ENCODE measurements around the gene GUCD1.
"Not testable (repeated sequence)": the region's sequence is repeated elsewhere in the genome, so short reads cannot be mapped to it uniquely, and the experiment has no call there.

GUCD1 gene

DNA sequence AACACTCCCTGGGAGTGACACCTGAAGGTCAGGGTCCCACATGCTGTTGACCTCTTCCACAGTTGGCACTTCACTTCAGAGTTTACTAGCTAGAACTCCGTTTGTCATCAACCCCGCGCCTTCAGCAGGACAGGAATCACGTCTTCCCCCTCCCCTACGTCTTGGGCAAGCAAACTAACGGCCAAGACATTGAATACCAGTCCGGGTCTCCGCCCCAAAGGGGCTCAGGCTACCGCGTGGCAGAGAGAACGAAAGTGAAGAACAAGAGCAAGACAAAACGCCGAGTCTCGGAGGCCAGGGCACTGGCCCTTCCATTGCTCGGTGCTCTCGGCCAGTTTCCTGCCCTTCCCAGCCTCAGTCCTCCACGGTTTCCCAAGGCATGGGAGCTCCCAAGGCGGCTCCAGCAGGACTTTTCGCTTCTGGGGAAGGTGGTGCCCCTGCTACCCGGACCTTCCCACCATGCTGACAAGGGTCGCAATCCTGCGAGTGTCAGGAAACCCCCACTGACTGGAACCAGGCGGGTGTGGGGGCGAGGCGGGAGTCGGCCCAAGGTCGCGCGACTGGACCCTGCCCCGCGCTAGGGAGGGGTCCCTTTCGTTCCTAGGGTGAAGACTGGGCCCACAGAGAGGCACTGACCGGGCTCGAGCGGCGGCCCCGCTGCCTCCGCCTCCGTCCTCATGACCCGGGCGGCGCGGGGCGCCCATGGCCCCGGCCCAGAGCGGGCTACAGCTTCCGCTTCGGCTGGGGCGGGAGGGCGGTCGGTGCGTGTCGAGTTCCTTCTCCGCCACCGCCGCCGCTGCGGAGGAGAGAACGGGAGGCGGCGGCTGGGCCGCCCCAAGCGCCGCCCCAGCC, at the start of gene GUCD1:
TSS of gene GUCD1 (minus strand) at position 826 of the 852 bp plus-strand sequence. CDS start at position 679, 147 bp downstream.
- ChIA-PET CTCF (interaction anchor here (1.2 to 1.5 kb wide), 3 partner anchors 10 to 117 kb away, joined by 3 to 4 read pairs (median 4); no protein-coding TSS in a partner anchor), POLR2A (interaction anchor here (0.6 to 1.6 kb wide), 6 partner anchors 9 to 200 kb away, joined by 3 to 6 read pairs (median 4); no protein-coding TSS in a partner anchor)
- DNase-seq (ENCODE audit: extremely low spot score), result peak; percentile 47
- TF ChIP-seq, protein P1, sequence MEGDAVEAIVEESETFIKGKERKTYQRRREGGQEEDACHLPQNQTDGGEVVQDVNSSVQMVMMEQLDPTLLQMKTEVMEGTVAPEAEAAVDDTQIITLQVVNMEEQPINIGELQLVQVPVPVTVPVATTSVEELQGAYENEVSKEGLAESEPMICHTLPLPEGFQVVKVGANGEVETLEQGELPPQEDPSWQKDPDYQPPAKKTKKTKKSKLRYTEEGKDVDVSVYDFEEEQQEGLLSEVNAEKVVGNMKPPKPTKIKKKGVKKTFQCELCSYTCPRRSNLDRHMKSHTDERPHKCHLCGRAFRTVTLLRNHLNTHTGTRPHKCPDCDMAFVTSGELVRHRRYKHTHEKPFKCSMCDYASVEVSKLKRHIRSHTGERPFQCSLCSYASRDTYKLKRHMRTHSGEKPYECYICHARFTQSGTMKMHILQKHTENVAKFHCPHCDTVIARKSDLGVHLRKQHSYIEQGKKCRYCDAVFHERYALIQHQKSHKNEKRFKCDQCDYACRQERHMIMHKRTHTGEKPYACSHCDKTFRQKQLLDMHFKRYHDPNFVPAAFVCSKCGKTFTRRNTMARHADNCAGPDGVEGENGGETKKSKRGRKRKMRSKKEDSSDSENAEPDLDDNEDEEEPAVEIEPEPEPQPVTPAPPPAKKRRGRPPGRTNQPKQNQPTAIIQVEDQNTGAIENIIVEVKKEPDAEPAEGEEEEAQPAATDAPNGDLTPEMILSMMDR (IDR thresholded peaks at IDR 0.05; ENCODE audit: control extremely low read depth, extremely low read depth, low read depth, missing control alignments), result no peak

DNA sequence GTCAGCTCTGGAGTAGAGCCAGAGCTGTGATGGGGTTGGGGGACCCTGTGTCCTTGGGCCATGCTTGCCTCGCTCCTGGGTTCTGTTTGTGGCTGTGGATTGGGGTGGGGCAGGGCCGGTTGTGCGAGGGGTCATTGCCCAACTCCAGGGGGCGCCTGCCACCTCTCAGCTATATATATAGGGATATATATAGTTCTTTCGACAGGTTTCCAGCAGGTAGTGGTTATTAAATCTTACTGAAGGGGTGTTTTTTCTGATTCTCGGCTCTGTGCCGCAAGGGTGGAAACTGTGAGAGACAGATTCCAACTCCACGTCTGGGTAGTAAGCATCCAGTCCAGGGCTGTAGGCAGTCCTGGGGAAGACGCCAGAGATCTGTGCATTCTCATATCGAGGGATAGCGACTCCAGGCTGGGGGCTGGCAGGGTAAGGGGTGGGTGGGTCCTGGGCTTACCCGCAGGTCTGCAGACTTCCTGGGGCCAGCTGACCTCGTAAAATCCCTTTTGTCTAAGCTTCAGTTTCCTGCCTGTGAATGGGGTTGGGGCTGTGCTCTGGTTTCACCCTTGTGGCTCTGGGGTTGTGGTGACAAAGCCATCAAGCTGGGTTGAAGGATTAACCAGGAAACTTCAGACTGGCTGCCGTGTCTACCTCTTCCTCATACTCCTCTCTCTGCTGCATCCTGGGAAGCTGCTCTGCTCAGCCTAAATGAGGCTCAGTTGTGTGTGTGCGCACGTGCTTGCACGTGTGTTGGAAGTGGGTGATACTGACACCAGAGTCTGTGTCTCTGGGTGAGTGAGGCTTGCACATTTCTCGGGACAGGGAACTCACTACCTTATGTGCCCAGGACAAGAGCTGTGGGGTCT, 49.1 kb upstream of the GUCD1 start:
- CTCF ChIA-PET, result interaction anchor here (1.3 kb wide), 1 partner anchor 10 kb away, joined by 5 read pairs; no protein-coding TSS in a partner anchor
- DNase-seq (ENCODE audit: extremely low spot score); POLR2A ChIA-PET: not testable (repeated sequence)

DNA sequence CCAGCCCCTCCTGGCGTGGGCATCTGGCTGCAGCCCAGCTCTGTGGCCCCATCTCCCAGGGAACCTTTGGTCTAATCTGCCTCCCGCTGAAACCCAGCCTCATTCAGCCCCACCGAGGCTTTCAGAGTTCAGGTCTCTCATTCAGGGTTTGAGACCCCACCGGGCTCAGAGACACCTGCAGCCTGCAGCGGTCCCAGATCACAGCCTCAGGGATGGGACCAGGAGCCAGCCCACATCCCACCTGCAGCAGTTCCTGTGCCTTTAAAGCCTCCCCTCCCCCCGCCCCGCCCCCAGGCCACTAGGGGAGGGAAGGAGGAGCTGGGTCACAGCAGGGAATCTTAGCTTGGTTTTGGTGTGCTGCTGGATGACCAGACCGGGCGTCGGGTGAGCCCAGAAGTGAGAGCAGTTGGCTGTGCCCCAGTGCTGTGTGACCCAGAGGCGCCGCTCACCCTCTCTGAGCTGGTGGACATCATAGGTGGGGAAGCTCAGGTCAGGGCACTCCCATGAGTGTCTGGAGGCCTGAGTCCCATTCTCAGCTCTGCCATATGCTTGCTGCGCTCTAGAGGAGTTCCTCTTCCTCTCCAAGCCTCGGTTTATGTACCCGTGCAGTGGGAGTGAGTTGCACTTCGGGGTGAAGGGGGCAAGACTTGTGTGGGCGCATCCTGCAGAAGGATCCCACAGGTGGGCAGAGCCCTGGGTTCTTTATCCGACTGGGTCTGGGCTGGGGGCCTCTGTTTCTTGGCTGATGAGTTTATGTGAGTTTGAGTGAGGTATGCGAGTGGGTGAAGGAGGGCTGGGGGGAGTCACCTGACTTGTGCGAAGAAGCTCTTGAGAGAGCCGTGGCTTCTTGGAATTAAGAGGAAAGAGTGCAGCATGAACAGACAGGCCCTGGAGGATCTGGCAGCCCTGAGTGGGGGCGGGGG, 48.2 kb upstream of the GUCD1 start, which contains the start of gene GGT1:
TSS of gene GGT1 (plus strand) at position 347 of the 923 bp plus-strand sequence. CDS start 7,889 bp downstream, outside the sequence.
- POLR2A ChIA-PET; DNase-seq (ENCODE audit: extremely low spot score): not testable (repeated sequence)
- CTCF ChIA-PET, result interaction anchor here (1.3 kb wide), 1 partner anchor 9 kb away, joined by 5 read pairs; no protein-coding TSS in a partner anchor

DNA sequence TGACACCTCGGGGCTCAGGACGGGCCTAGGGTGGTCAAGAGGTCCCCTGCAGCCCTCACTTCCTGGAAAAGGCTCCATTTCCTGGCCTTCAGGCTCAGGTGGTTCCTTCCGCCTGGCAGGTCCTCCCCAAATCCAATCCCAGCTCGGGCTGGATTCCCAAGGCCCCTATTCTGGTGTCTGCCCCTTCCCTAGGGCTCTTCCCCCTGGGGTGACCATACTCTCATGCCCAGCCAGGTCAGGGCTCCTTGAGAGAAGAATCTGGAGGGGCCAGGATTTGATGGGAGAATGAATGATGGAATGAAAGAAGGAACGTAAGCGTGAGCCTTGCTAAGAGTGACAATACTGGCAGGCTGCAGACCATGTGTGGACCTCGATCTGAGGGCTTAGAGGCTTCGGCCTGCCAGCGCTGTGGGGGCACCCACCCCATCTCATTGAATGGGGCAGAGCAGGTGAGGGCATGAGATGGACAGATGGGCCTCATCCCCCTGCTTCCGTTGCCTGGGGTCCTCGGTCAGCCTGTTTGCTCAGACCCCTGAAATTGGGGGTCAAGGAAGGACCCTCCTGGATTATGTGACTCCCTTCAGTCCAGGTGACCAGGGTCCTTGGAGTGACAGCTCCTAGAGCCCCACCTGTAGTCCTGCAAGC, 47.3 kb upstream of the GUCD1 start:
- DNase-seq (ENCODE audit: extremely low spot score); POLR2A ChIA-PET: not testable (repeated sequence)
- CTCF ChIA-PET, result interaction anchor here (1.3 kb wide), 1 partner anchor 8 kb away, joined by 5 read pairs; no protein-coding TSS in a partner anchor

DNA sequence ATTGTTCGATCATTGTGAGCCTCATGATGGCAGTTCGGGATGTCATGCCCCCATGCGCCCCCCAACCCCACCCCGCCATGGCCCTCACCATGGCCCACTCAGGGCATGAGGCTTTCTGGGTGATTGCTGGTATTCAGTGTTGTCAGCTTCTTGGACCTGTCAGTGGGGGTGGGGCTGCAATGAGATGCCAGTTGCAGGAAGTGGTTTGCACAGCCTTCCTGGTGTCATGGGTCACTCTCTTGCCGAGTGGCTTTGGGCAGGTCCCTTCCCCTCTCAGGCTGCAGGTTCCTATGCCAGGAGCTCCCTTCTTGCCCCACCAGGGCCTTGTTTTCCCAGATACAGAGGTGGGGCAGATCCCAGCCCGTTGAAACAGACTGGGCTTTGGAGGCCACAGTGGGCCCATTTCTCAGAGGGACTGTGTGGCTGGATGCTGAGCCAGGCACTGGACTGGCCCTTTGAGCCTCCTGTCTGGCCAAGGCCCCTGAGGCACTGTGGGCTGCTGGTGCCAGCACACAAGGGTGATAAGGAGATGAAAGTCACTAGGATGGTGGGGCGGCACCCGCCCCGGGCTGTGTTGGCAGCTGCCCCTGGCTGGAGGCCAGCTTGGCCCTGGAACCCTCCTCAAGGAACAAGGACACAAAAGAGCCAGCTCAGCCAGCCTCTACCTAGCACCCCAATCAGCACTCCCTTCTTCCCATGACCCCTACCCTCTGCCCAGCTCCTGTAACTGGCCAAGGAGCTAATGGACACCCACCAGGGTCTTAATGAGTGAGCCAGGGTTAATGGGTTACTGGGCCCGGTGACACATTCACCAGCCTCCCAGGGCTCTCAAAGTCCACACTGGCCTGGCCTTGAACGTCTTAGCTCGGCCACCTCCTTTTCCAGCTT, 46.5 kb upstream of the GUCD1 start:
- TF ChIP-seq, protein P1 (IDR thresholded peaks at IDR 0.05; ENCODE audit: control extremely low read depth, extremely low read depth, low read depth, missing control alignments), result no peak
- ChIA-PET CTCF (no interaction called here), POLR2A (no interaction called here)
- no peak for DNase-seq (ENCODE audit: extremely low spot score)

DNA sequence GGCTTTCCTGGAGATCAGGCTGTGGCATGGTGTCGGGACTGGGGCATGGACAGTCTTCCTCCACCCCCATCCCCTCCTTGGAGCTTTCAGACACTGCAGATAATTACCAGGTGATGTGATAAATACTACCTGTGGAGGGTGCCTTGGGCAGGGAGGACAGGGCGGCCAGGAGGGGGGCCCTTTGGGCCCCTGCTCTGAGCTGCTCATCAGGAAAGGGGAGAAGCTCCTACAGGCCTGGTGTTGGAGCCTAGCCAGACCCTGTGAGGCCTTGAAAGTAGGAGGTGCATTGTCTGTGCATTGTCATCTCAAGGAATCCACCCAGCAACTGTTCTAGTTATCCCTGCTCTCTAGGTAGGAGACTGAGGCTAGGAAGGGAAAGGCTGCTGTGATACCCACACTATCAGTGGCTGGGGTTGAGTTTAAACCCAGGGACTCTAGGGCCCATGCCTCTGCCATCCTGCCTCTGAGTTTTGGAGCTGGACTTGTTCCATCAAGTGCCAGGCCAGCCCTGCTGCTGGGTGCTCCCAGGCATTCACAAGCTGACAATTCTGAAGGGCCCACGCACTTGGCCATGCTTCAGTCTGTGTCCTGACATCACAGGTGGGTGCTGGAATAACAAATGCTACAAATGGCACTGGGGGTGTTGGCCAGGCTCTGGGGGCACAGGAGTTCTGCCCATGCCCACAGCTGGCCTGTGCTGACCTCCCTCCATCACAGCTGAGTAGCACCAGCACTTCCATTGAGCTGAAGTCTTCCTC, 45.2 kb upstream of the GUCD1 start:
- CTCF ChIA-PET; DNase-seq (ENCODE audit: extremely low spot score); POLR2A ChIA-PET: not testable (repeated sequence)

DNA sequence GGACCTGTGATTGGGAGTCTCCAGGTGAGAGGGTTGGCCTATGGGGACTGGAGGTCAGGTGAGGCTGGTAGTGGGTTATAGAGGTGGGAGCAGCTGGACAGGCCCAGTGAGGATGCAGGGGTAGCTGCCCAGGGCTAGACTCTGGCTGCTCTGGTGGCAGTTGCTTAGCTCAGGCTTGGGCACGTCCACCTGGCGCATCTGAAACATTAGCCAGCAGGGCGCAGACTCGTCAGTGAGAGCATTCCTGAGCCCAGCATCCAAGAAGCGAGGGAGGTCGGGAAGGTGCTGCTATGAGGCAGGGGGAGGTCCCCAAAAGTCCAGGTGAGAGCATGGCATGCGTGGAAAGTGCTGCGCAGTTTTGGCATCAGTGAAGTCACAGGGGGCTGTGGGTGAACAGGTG, 44.6 kb upstream of the GUCD1 start:
- POLR2A ChIA-PET, result no interaction called here
- CTCF ChIA-PET, result no interaction called here
- TF ChIP-seq, protein P1 (IDR thresholded peaks at IDR 0.05; ENCODE audit: control extremely low read depth, extremely low read depth, low read depth, missing control alignments), result no peak
- DNase-seq (ENCODE audit: extremely low spot score), result no peak

DNA sequence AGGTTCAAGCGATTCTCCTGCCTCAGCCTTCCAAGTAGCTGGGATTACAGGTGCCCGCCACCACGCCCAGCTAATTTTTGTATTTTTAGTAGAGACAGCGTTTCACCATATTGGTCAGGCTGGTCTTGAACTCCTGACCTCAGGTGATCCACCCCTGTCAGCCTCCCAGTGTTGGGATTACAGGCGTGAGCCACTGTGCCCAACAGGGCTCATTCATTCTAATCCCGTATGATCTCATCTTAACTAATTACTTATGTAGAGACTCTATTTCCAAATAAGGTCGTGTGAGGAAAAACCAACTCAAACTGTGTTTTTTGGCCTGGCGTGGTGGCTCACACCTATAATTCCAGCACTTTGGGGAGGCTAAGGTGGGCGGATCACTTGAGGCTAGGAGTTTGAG, 42.1 kb upstream of the GUCD1 start:
- POLR2A ChIA-PET, result not testable (repeated sequence)
- CTCF ChIA-PET, result interaction anchor here (0.7 to 1.2 kb wide), 2 partner anchors 11 to 17 kb away, joined by 3 to 4 read pairs; no protein-coding TSS in a partner anchor

More for the DNA sequence above, 42.1 kb upstream of the GUCD1 start:
- not testable (repeated sequence) for DNase-seq (ENCODE audit: extremely low spot score)

Measured in GM10248 (cell line).